Neural cell (in vitro differentiated cells): ENCODE measurements around the gene FBXO24.

ENCODE experiments used
- CTCF ChIP-seq: fragments of 450-650 bp; IDR thresholded peaks from 2 replicates; pipeline ENCODE4 v1.5.1; 2014; ENCODE audit warnings: antibody characterized with exemption, mild to moderate bottlenecking, moderate library complexity; ENCODE audit not compliant: poor library complexity, severe bottlenecking
- EZH2 ChIP-seq: fragments of 200-600, 300-800 bp; shearing (Covaris generic), sonication (generic); IDR thresholded peaks from 2 replicates; pipeline ENCODE4 v1.6.1; 2014; ENCODE audit warnings: antibody characterized with exemption, low read length, borderline replicate concordance, mild to moderate bottlenecking; ENCODE audit not compliant: insufficient read depth, poor library complexity, severe bottlenecking
- MXI1 ChIP-seq: fragments of 450-650 bp; conservative IDR thresholded peaks from 2 replicates; pipeline ENCODE4 v1.6.1; 2014; ENCODE audit warnings: antibody characterized with exemption, mild to moderate bottlenecking; ENCODE audit not compliant: poor library complexity, severe bottlenecking
- POLR2AphosphoS5 ChIP-seq: IDR thresholded peaks from 2 replicates; pipeline ENCODE4 v1.6.1; 2012
- RAD21 ChIP-seq: fragments of 450-650 bp; conservative IDR thresholded peaks from 2 replicates; pipeline ENCODE4 v1.6.1; 2014; ENCODE audit warnings: antibody characterized with exemption, mild to moderate bottlenecking, moderate library complexity
- SMC3 ChIP-seq: fragments of 450-650 bp; conservative IDR thresholded peaks from 2 replicates; pipeline ENCODE4 v1.6.1; 2014; ENCODE audit warnings: antibody characterized with exemption, mild to moderate bottlenecking, moderate library complexity; ENCODE audit not compliant: poor library complexity
- TAF1 ChIP-seq: IDR thresholded peaks from 2 replicates; pipeline ENCODE4 v1.6.1; 2012; ENCODE audit warnings: low read depth

GRCh38 chr7:100575206-100575631, 10.9 kb upstream of the FBXO24 start:
- TF ChIP-seq POLR2AphosphoS5 (no peak), EZH2 (no peak), SMC3 (no peak), RAD21 (no peak), TAF1 (no peak), CTCF (no peak), MXI1 (no peak)
